K562 (cell line): Measurements from ENCODE around the gene SAE1. TPM values are rescaled to one million over a fixed set of nuclear protein-coding genes. Genes with fewer than 3 reads are reported as not detected.

Experiments used
- ESRRB ChIP-seq: fragments of 250-450 bp; sonication (Bioruptor Pico); IDR thresholded peaks from 2 replicates; pipeline ENCODE4 v1.5.0; 2020; ENCODE audit warnings: mild to moderate bottlenecking, moderate library complexity, borderline replicate concordance
- JUN ChIP-seq, 2 experiments: sonication (generic) in 1 of 2; formaldehyde crosslinking in 1 of 2; IDR thresholded peaks; 2 replicates each; pipeline versions ENCODE4 v1.6.1 to v1.8.0; 2012 to 2022; ENCODE audit warnings: borderline replicate concordance in 2 of 2, mild to moderate bottlenecking in 2 of 2, improper control_type of control experiment in 1 of 2, low read depth in 1 of 2, low read length in 1 of 2, missing genetic modification reagents in 1 of 2
- MEIS2 ChIP-seq: fragments of 450-650 bp; IDR thresholded peaks from 2 replicates; pipeline ENCODE4 v1.6.1; 2014; ENCODE audit warnings: mild to moderate bottlenecking; ENCODE audit not compliant: partially characterized antibody
- PHB ChIP-seq: fragments of 250-450 bp; sonication (Bioruptor Pico); IDR thresholded peaks from 2 replicates; pipeline ENCODE4 v1.5.0; 2021
- PURB ChIP-seq: sonication (generic); formaldehyde crosslinking; IDR thresholded peaks from 2 replicates; pipeline ENCODE4 v1.9.0; 2021; ENCODE audit warnings: low read depth, mild to moderate bottlenecking, missing genetic modification reagents
- SMAD1 ChIP-seq: fragments of 150-350 bp; IDR thresholded peaks from 2 replicates; pipeline ENCODE4 v1.6.1; 2014; ENCODE audit warnings: low read length, low read depth; ENCODE audit not compliant: partially characterized antibody
- SPI1 ChIP-seq: IDR thresholded peaks from 2 replicates; pipeline ENCODE4 v1.6.1; 2011; ENCODE audit warnings: low read depth, low read length, control low read depth, borderline replicate concordance
- ZBTB7A ChIP-seq: IDR thresholded peaks from 2 replicates; pipeline ENCODE4 v1.6.1; 2011; ENCODE audit warnings: low read depth, mild to moderate bottlenecking, low read length, moderate library complexity, borderline replicate concordance; ENCODE audit not compliant: control insufficient read depth
- polyA plus RNA-seq, 8 experiments: library from polyadenylated mRNA; depleted of rRNA in 4 of 8; stranded (reverse) in 5 of 8; unstranded in 3 of 8; fragments of >200 nt; fragmentation: Nextera tagmentation in 2 of 8; fragmentation: Illumina TruSeq in 1 of 8; extraction: Ambion mirVana in 2 of 8; extraction: Trizol in 1 of 8; gene quantifications; 2 replicates each; pipeline versions ENCODE4 v1.2.1 to v1.2.3, GENCODE V29; 2011 to 2014; ENCODE audit warnings: inconsistent platforms in 1 of 8, missing spikeins in 1 of 8
- total RNA-seq, 7 experiments: library from RNA; depleted of rRNA in 6 of 7; stranded (reverse); fragments of >200 nt in 6 of 7; fragmentation: Illumina TruSeq in 2 of 7; extraction: Trizol in 2 of 7; gene quantifications; 2 replicates each; pipeline versions ENCODE4 v1.2.1 to v1.2.3, GENCODE V29; 2011 to 2021; ENCODE audit warnings: low replicate concordance in 1 of 7
- TF ChIP-seq, protein P1 (sequence below): fragments of 450-650 bp; IDR thresholded peaks from 2 replicates; pipeline ENCODE4 v1.6.1; 2016; ENCODE audit warnings: mild to moderate bottlenecking, moderate library complexity
- TF ChIP-seq, protein P2 (sequence below): fragments of 250-450 bp; sonication (Bioruptor Pico); IDR thresholded peaks from 2 replicates; pipeline ENCODE4 v1.8.0; 2021; ENCODE audit warnings: moderate library complexity, mild to moderate bottlenecking, inconsistent platforms
- TF ChIP-seq, protein P3 (sequence below), 2 experiments: fragments of 450-650 bp; conservative IDR thresholded peaks; 2 replicates each; pipeline ENCODE4 v1.6.1; 2017; ENCODE audit warnings: mild to moderate bottlenecking in 2 of 2, moderate library complexity in 2 of 2

Gene SAE1
- total and polyA plus RNA-seq, 9 of the 15 experiments (the other 6 are each of a cell fraction or from before 2014, with no cell fraction given), result 82.8 to 299 (median 217) TPM

DNA sequence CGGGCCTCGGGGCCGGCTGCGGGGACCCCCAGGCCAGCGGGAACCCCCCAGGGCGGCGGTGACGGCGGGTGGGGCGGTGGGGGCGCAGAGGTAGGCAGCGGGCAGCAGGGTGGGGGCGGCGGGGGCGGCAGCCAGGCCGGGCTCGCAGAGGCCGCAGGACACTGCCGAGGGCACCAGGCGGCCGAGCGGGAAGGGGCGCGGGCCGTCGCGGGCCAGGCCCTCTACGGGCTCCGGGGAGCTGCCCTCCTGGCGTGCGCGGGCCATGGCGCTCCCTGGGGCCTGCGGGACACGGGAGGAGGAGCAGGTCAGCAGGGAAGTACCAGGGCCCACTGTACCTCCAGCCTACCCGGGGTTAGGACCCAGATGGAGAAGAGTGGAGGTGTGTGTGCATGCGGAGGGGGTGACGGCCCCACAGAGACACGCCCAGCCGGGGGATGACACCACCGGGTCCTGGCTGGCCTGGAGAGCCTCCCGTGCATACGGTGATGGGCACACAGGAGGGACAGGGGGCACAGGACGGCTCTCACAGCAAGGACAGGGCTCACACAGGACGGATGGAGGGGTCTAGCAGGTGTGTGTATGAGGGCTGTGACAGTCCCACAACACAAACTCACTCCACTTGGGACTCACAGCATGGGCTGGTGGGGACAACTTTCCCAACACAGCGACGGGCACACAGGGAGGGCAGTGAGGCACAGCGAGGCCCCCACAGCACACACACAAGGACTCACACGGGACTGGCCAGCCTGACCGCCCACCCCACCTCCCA, 97.7 kb downstream of the SAE1 start (continued):
- TF ChIP-seq, protein P1, sequence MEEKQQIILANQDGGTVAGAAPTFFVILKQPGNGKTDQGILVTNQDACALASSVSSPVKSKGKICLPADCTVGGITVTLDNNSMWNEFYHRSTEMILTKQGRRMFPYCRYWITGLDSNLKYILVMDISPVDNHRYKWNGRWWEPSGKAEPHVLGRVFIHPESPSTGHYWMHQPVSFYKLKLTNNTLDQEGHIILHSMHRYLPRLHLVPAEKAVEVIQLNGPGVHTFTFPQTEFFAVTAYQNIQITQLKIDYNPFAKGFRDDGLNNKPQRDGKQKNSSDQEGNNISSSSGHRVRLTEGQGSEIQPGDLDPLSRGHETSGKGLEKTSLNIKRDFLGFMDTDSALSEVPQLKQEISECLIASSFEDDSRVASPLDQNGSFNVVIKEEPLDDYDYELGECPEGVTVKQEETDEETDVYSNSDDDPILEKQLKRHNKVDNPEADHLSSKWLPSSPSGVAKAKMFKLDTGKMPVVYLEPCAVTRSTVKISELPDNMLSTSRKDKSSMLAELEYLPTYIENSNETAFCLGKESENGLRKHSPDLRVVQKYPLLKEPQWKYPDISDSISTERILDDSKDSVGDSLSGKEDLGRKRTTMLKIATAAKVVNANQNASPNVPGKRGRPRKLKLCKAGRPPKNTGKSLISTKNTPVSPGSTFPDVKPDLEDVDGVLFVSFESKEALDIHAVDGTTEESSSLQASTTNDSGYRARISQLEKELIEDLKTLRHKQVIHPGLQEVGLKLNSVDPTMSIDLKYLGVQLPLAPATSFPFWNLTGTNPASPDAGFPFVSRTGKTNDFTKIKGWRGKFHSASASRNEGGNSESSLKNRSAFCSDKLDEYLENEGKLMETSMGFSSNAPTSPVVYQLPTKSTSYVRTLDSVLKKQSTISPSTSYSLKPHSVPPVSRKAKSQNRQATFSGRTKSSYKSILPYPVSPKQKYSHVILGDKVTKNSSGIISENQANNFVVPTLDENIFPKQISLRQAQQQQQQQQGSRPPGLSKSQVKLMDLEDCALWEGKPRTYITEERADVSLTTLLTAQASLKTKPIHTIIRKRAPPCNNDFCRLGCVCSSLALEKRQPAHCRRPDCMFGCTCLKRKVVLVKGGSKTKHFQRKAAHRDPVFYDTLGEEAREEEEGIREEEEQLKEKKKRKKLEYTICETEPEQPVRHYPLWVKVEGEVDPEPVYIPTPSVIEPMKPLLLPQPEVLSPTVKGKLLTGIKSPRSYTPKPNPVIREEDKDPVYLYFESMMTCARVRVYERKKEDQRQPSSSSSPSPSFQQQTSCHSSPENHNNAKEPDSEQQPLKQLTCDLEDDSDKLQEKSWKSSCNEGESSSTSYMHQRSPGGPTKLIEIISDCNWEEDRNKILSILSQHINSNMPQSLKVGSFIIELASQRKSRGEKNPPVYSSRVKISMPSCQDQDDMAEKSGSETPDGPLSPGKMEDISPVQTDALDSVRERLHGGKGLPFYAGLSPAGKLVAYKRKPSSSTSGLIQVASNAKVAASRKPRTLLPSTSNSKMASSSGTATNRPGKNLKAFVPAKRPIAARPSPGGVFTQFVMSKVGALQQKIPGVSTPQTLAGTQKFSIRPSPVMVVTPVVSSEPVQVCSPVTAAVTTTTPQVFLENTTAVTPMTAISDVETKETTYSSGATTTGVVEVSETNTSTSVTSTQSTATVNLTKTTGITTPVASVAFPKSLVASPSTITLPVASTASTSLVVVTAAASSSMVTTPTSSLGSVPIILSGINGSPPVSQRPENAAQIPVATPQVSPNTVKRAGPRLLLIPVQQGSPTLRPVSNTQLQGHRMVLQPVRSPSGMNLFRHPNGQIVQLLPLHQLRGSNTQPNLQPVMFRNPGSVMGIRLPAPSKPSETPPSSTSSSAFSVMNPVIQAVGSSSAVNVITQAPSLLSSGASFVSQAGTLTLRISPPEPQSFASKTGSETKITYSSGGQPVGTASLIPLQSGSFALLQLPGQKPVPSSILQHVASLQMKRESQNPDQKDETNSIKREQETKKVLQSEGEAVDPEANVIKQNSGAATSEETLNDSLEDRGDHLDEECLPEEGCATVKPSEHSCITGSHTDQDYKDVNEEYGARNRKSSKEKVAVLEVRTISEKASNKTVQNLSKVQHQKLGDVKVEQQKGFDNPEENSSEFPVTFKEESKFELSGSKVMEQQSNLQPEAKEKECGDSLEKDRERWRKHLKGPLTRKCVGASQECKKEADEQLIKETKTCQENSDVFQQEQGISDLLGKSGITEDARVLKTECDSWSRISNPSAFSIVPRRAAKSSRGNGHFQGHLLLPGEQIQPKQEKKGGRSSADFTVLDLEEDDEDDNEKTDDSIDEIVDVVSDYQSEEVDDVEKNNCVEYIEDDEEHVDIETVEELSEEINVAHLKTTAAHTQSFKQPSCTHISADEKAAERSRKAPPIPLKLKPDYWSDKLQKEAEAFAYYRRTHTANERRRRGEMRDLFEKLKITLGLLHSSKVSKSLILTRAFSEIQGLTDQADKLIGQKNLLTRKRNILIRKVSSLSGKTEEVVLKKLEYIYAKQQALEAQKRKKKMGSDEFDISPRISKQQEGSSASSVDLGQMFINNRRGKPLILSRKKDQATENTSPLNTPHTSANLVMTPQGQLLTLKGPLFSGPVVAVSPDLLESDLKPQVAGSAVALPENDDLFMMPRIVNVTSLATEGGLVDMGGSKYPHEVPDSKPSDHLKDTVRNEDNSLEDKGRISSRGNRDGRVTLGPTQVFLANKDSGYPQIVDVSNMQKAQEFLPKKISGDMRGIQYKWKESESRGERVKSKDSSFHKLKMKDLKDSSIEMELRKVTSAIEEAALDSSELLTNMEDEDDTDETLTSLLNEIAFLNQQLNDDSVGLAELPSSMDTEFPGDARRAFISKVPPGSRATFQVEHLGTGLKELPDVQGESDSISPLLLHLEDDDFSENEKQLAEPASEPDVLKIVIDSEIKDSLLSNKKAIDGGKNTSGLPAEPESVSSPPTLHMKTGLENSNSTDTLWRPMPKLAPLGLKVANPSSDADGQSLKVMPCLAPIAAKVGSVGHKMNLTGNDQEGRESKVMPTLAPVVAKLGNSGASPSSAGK, result no peak
- TF ChIP-seq SPI1 (no peak), ZBTB7A (no peak; the same call in 1 of the 2 replicates), JUN (IDR thresholded peaks at IDR 0.05; ENCODE audit: borderline replicate concordance, low read depth, low read length) (no peak), JUN (CRISPR knock-in tag; IDR thresholded peaks at IDR 0.05; ENCODE audit: borderline replicate concordance) (no peak), SMAD1 (no peak), MEIS2 (peak; percentile 5), PHB (no peak), ESRRB (CRISPR knock-in tag) (no peak), PURB (CRISPR knock-in tag) (no peak)
- TF ChIP-seq, protein P2, sequence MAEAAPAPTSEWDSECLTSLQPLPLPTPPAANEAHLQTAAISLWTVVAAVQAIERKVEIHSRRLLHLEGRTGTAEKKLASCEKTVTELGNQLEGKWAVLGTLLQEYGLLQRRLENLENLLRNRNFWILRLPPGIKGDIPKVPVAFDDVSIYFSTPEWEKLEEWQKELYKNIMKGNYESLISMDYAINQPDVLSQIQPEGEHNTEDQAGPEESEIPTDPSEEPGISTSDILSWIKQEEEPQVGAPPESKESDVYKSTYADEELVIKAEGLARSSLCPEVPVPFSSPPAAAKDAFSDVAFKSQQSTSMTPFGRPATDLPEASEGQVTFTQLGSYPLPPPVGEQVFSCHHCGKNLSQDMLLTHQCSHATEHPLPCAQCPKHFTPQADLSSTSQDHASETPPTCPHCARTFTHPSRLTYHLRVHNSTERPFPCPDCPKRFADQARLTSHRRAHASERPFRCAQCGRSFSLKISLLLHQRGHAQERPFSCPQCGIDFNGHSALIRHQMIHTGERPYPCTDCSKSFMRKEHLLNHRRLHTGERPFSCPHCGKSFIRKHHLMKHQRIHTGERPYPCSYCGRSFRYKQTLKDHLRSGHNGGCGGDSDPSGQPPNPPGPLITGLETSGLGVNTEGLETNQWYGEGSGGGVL (CRISPR knock-in tag), result no peak
- TF ChIP-seq, protein P3, sequence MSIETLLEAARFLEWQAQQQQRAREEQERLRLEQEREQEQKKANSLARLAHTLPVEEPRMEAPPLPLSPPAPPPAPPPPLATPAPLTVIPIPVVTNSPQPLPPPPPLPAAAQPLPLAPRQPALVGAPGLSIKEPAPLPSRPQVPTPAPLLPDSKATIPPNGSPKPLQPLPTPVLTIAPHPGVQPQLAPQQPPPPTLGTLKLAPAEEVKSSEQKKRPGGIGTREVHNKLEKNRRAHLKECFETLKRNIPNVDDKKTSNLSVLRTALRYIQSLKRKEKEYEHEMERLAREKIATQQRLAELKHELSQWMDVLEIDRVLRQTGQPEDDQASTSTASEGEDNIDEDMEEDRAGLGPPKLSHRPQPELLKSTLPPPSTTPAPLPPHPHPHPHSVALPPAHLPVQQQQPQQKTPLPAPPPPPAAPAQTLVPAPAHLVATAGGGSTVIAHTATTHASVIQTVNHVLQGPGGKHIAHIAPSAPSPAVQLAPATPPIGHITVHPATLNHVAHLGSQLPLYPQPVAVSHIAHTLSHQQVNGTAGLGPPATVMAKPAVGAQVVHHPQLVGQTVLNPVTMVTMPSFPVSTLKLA (conservative IDR thresholded peaks at IDR 0.05), result no peak
